H1 (cell line): ENCODE measurements around the gene RMC1. TPM values are rescaled to one million over a fixed set of nuclear protein-coding genes. Genes with fewer than 3 reads are reported as not detected.

ENCODE experiments used
- CTCF ChIA-PET: fragments of 300-600 bp; sonication (Branson Sonifier 250); formaldehyde crosslinking; loops from one replicate; lab custom pipeline; 2021; ENCODE audit not compliant: partially characterized antibody; lab: Charles Lee
- POLR2A ChIA-PET: fragments of 300-600 bp; sonication (Branson Sonifier 250); formaldehyde crosslinking; loops from one replicate; lab custom pipeline; 2021; ENCODE audit warnings: inconsistent platforms; ENCODE audit not compliant: partially characterized antibody; lab: Charles Lee
- DNase-seq, 2 experiments: peaks; one replicate each; pipeline versions ENCODE4 v3.0.0 to v3.0.0-alpha.2; 2010 to 2022; ENCODE audit warnings: low spot score in 2 of 2, low read depth in 1 of 2, mixed read lengths in 1 of 2
- FAIRE-seq: peaks from 2 replicates; lab custom pipeline; 2011; peaks lifted over from hg19 to GRCh38; lab: Jason Lieb, UNC
- H2AFZ ChIP-seq: 2 replicates; pipeline ENCODE4 v1.8.1; 2012; ENCODE audit warnings: low read length, inconsistent platforms
- H2AK5ac ChIP-seq: 2 replicates; pipeline ENCODE4 v1.6.1; 2013; ENCODE audit warnings: low read depth, low read length
- H2BK120ac ChIP-seq: replicated peaks from 2 replicates; pipeline ENCODE3; 2013; ENCODE audit warnings: low read depth, low read length, inconsistent platforms
- H2BK12ac ChIP-seq: 2 replicates; pipeline ENCODE4 v1.6.1; 2013; ENCODE audit warnings: low read depth, low read length
- H2BK15ac ChIP-seq: 2 replicates; pipeline ENCODE4 v1.6.1; 2013; ENCODE audit warnings: low read length
- H2BK20ac ChIP-seq: 2 replicates; pipeline ENCODE4 v1.6.1; 2013; ENCODE audit warnings: low read length
- H2BK5ac ChIP-seq: 2 replicates; pipeline ENCODE4 v1.6.1; 2013; ENCODE audit warnings: low read depth, low read length
- H3K14ac ChIP-seq: 2 replicates; pipeline ENCODE4 v1.6.1; 2013; ENCODE audit warnings: inconsistent platforms; ENCODE audit not compliant: insufficient read length
- H3K18ac ChIP-seq: 2 replicates; pipeline ENCODE4 v1.6.1; 2013; ENCODE audit warnings: low read length; ENCODE audit errors: extremely low read depth
- H3K23ac ChIP-seq: 2 replicates; pipeline ENCODE4 v1.6.1; 2013; ENCODE audit warnings: inconsistent platforms; ENCODE audit not compliant: insufficient read length
- H3K23me2 ChIP-seq: 2 replicates; pipeline ENCODE4 v1.6.1; 2013; ENCODE audit warnings: low read depth, low read length
- H3K27ac ChIP-seq: 2 replicates; pipeline ENCODE4 v1.6.1; 2011; ENCODE audit warnings: low read depth, low read length, inconsistent platforms
- H3K27me3 ChIP-seq, 4 experiments: replicated peaks in 1 of 4; 1 replicate in 1 of 4; 2 replicates in 3 of 4; pipeline versions ENCODE4 v1.6.1 to v1.8.1; 2011 to 2013; ENCODE audit warnings: low read length in 3 of 4, mild to moderate bottlenecking in 3 of 4, inconsistent platforms in 2 of 4, mixed read lengths in 2 of 4, moderate library complexity in 1 of 4; ENCODE audit not compliant: control insufficient read depth in 3 of 4, insufficient read depth in 3 of 4; ENCODE audit errors: extremely low read depth in 1 of 4
- H3K36me3 ChIP-seq, 4 experiments: 2 replicates each; pipeline versions ENCODE4 v1.6.1 to v1.8.1; 2011 to 2013; ENCODE audit warnings: mild to moderate bottlenecking in 4 of 4, low read length in 3 of 4, moderate library complexity in 2 of 4, control low read depth in 1 of 4, inconsistent platforms in 1 of 4; ENCODE audit not compliant: insufficient read depth in 4 of 4, control insufficient read depth in 2 of 4
- H3K4ac ChIP-seq: replicated peaks from 2 replicates; pipeline ENCODE3; 2013; ENCODE audit warnings: low read length, low read depth, mixed read lengths, inconsistent platforms; ENCODE audit not compliant: insufficient read length
- H3K4me1 ChIP-seq, 4 experiments: replicated peaks in 1 of 4; 1 replicate in 1 of 4; 2 replicates in 3 of 4; pipeline versions ENCODE4 v1.6.1 to v1.8.1; 2011 to 2013; ENCODE audit warnings: low read length in 3 of 4, inconsistent platforms in 2 of 4, mixed read lengths in 1 of 4; ENCODE audit not compliant: insufficient read depth in 4 of 4, control insufficient read depth in 3 of 4
- H3K4me2 ChIP-seq, 2 experiments: 2 replicates each; pipeline versions ENCODE4 v1.6.1 to v1.8.1; 2011 to 2013; ENCODE audit warnings: low read depth in 2 of 2, low read length in 2 of 2, control low read depth in 1 of 2, inconsistent platforms in 1 of 2, mild to moderate bottlenecking in 1 of 2; ENCODE audit not compliant: insufficient read depth in 1 of 2
- H3K4me3 ChIP-seq, 4 experiments: fragments of 200-600, 300-600 bp in 1 of 4; sonication (generic), shearing (Covaris generic), sonication (Bioruptor Twin) in 1 of 4; 2 replicates each; pipeline versions ENCODE4 v1.5.1 to v1.8.1; 2011 to 2016; ENCODE audit warnings: low read length in 4 of 4, low read depth in 3 of 4, control low read depth in 2 of 4, inconsistent platforms in 2 of 4, mild to moderate bottlenecking in 2 of 4, mixed read lengths in 1 of 4, moderate library complexity in 1 of 4; ENCODE audit not compliant: insufficient read depth in 2 of 4; ENCODE audit errors: extremely low read depth in 1 of 4
- H3K56ac ChIP-seq: replicated peaks from 2 replicates; pipeline ENCODE3; 2013; ENCODE audit warnings: low read depth, mild to moderate bottlenecking, mixed read lengths, low read length, inconsistent platforms; ENCODE audit not compliant: insufficient read length
- H3K79me1 ChIP-seq: 2 replicates; pipeline ENCODE4 v1.6.1; 2013; ENCODE audit warnings: low read depth, low read length, control low read depth
- H3K79me2 ChIP-seq, 2 experiments: 2 replicates each; pipeline versions ENCODE4 v1.6.1 to v1.8.1; 2012 to 2013; ENCODE audit warnings: low read length in 2 of 2, mild to moderate bottlenecking in 2 of 2, inconsistent platforms in 1 of 2; ENCODE audit not compliant: insufficient read depth in 2 of 2, control insufficient read depth in 1 of 2
- H3K9ac ChIP-seq, 4 experiments: replicated peaks in 1 of 4; 1 replicate in 1 of 4; 2 replicates in 3 of 4; pipeline versions ENCODE4 v1.6.1 to v1.8.1; 2011 to 2013; ENCODE audit warnings: low read depth in 3 of 4, low read length in 3 of 4, control low read depth in 2 of 4, mild to moderate bottlenecking in 2 of 4, moderate library complexity in 2 of 4, inconsistent platforms in 1 of 4; ENCODE audit errors: extremely low read depth in 1 of 4
- H3K9me3 ChIP-seq, 2 experiments: 2 replicates each; pipeline versions ENCODE4 v1.6.1 to v1.8.1; 2012 to 2013; ENCODE audit warnings: mild to moderate bottlenecking in 2 of 2, moderate library complexity in 2 of 2, control low read depth in 1 of 2, inconsistent platforms in 1 of 2, low read depth in 1 of 2, low read length in 1 of 2, mixed read lengths in 1 of 2; ENCODE audit not compliant: insufficient read depth in 2 of 2
- H4K20me1 ChIP-seq, 2 experiments: replicated peaks in 1 of 2; 2 replicates each; pipeline versions ENCODE3 to v1.8.1; 2011 to 2013; ENCODE audit warnings: inconsistent platforms in 2 of 2, low read length in 2 of 2, mild to moderate bottlenecking in 1 of 2; ENCODE audit not compliant: insufficient read depth in 2 of 2, control insufficient read depth in 1 of 2
- H4K5ac ChIP-seq: 2 replicates; pipeline ENCODE4 v1.6.1; 2013; ENCODE audit warnings: low read length, low read depth, mixed read lengths, inconsistent platforms; ENCODE audit not compliant: insufficient read length
- H4K8ac ChIP-seq: 2 replicates; pipeline ENCODE4 v1.8.0; 2013; ENCODE audit warnings: mild to moderate bottlenecking, moderate library complexity, low read length, inconsistent platforms; ENCODE audit not compliant: insufficient read depth; ENCODE audit errors: extremely low read depth
- H4K91ac ChIP-seq: replicated peaks from 2 replicates; pipeline ENCODE3; 2013; ENCODE audit warnings: low read length, mixed read lengths, inconsistent platforms; ENCODE audit not compliant: insufficient read length
- JUND ChIP-seq: IDR thresholded peaks from 2 replicates; pipeline ENCODE4 v1.6.1; 2011; ENCODE audit warnings: mild to moderate bottlenecking, improper control_type of control experiment, low read length
- PHF8 ChIP-seq: fragments of 200-600 bp; sonication (generic); conservative IDR thresholded peaks from 2 replicates; pipeline ENCODE4 v1.7.1; 2012; ENCODE audit warnings: low read depth, mild to moderate bottlenecking, inconsistent platforms, low read length, moderate library complexity
- RBBP5 ChIP-seq: IDR thresholded peaks from 2 replicates; pipeline ENCODE4 v1.7.1; 2012; ENCODE audit warnings: low read depth, mild to moderate bottlenecking, inconsistent platforms, low read length, moderate library complexity, borderline replicate concordance
- WGBS, 2 experiments: shearing (Covaris generic) in 1 of 2; methylation state at CpG; one replicate each; pipeline versions ENCODE4 v1.1.6 to v1.1.7; 2013 to 2015; ENCODE audit warnings: low lambda C conversion rate in 2 of 2, mixed read lengths in 2 of 2, inconsistent platforms in 1 of 2, low coverage in 1 of 2, missing lambda C conversion rate in 1 of 2; ENCODE audit not compliant: insufficient replicate concordance in 2 of 2, insufficient coverage in 1 of 2, insufficient read length in 1 of 2; ENCODE audit errors: extremely low coverage in 1 of 2, missing lambda C conversion rate in 1 of 2; 5-methylcytosine and 5-hydroxymethylcytosine counted together
- polyA plus RNA-seq, 7 experiments: library from polyadenylated mRNA; depleted of rRNA in 3 of 7; stranded (reverse) in 5 of 7; unstranded in 2 of 7; fragments of >200 nt in 5 of 7; fragments of 200-250 nt in 2 of 7; gene quantifications; 1 replicate in 5 of 7; 2 replicates in 1 of 7; 4 replicates in 1 of 7; pipeline versions ENCODE4 v1.2.1 to v1.2.3, GENCODE V29; 2011 to 2013; ENCODE audit warnings: missing spikeins in 2 of 7, mixed read lengths in 2 of 7
- total RNA-seq: library from RNA; stranded (reverse); fragmentation: NEBNext Ultra II Directional; extraction: Animal tissue kit (Norgen Biotek cat#: 25700); gene quantifications from 2 replicates; pipeline ENCODE4 v1.2.1, GENCODE V29; 2021

RMC1 gene
- total and polyA plus RNA-seq, 2 of the 8 experiments (the other 6 are each of a cell fraction or from before 2014, with no cell fraction given), result 16.4 to 20.1 TPM

GRCh38 chr18:23541349-23542093 is 38.2 kb downstream of the RMC1 start:
- Histone ChIP-seq H4K5ac (no peak overlapping the region), H3K79me2 (no peaks in the 10 kb centered on the region), H4K91ac (no peak overlapping the region), H3K4ac (no peak overlapping the region), H3K23me2 (no peaks in the 10 kb centered on the region), H3K14ac (no peak overlapping the region), H2BK20ac (no peak overlapping the region), H3K79me1 (no peaks in the 10 kb centered on the region), H3K27me3 (no peaks in the 10 kb centered on the region), H2BK5ac (no peak overlapping the region), H4K8ac (no peak overlapping the region), H3K9ac (no peak overlapping the region), H3K9me3 (no peaks in the 10 kb centered on the region), H2BK12ac (no peak overlapping the region), H3K23ac (no peak overlapping the region), H2AK5ac (no peak overlapping the region), H3K4me2 (no peak overlapping the region)
- 95% methylated on average over 9 of the region's 9 CpGs; no CpG with 5 or more reads in 1 of the 2 experiments for WGBS, 2 experiments
- DNase-seq, result no peak
- no peak for FAIRE-seq
- TF ChIP-seq RBBP5, result no peak
- no peak for TF ChIP-seq JUND
- TF ChIP-seq PHF8, result no peak
- TF ChIP-seq, all 59 proteins: peak for 0
- no peak overlapping the region for H2BK120ac ChIP-seq
- H3K36me3 ChIP-seq, result peaks cover 41 to 68% (median 61%) of the 10 kb centered on the region in 4 experiments
- ChIA-PET CTCF (interaction anchor here (1.2 kb wide), 2 partner anchors 47 to 162 kb away, joined by 3 read pairs; no protein-coding TSS in a partner anchor), POLR2A (no interaction called here)
- H2AFZ ChIP-seq, result no peak overlapping the region
- no peak overlapping the region for H3K56ac ChIP-seq
- no peaks in the 10 kb centered on the region for H3K4me1 ChIP-seq
- H3K4me3 ChIP-seq, result no peak overlapping the region
- H3K27ac ChIP-seq, result no peak overlapping the region
- peaks cover 1 to 2% of the 10 kb centered on the region in 2 experiments for H4K20me1 ChIP-seq
- no peak overlapping the region for H3K18ac ChIP-seq
- H2BK15ac ChIP-seq, result no peak overlapping the region
